GF-D8 (cell line): Measurements from ENCODE around the gene DNHD1.

Experiments used
- DNase-seq: peaks from one replicate; lab custom pipeline; 2025; lab: John Stamatoyannopoulos, UW

Gene DNHD1

GRCh38 chr11:6497069-6497839 is at the start of gene DNHD1:
Gene DNHD1 (plus strand): TSS chr11:6497280. CDS start chr11:6498216, 936 bp downstream.
- no peak for DNase-seq

- DNase-seq, result no peak
These were observed 48.5 kb upstream of the DNHD1 start for GRCh38 chr11:6448574-6448973.

GRCh38 chr11:6452219-6452618 is 44.9 kb upstream of the DNHD1 start:
- DNase-seq, result no peak

GRCh38 chr11:6453152-6453551 is 43.9 kb upstream of the DNHD1 start:
- no peak for DNase-seq

- DNase-seq, result no peak
These were observed 42.0 kb upstream of the DNHD1 start for GRCh38 chr11:6455070-6455469.

- DNase-seq, result no peak
These were observed 40.6 kb upstream of the DNHD1 start for GRCh38 chr11:6456361-6457073.

- no peak for DNase-seq
These were observed 39.3 kb upstream of the DNHD1 start for GRCh38 chr11:6457581-6458320.

GRCh38 chr11:6458352-6459098 is 38.6 kb upstream of the DNHD1 start:
- DNase-seq, result no peak

GRCh38 chr11:6459099-6459450 is 38.0 kb upstream of the DNHD1 start:
- DNase-seq, result no peak

- no peak for DNase-seq
These were observed 28.2 kb upstream of the DNHD1 start for GRCh38 chr11:6468712-6469495.

GRCh38 chr11:6469599-6469998 is 27.5 kb upstream of the DNHD1 start:
- no peak for DNase-seq

- no peak for DNase-seq
These were observed 24.1 kb upstream of the DNHD1 start for GRCh38 chr11:6472934-6473333.

GRCh38 chr11:6473451-6474412 is 23.3 kb upstream of the DNHD1 start, which contains the start of gene TRIM3:
Gene TRIM3 (minus strand): TSS chr11:6473941. CDS start chr11:6465695, 8,246 bp downstream.
- DNase-seq, result no peak

- no peak for DNase-seq
These were observed 22.7 kb upstream of the DNHD1 start for GRCh38 chr11:6474413-6474792.

GRCh38 chr11:6474806-6475500 is 22.1 kb upstream of the DNHD1 start:
- DNase-seq, result no peak

GRCh38 chr11:6475936-6476335 is 21.1 kb upstream of the DNHD1 start:
- no peak for DNase-seq

- no peak for DNase-seq
These were observed 20.5 kb upstream of the DNHD1 start for GRCh38 chr11:6476571-6476970.

- DNase-seq, result no peak
These were observed 16.7 kb upstream of the DNHD1 start for GRCh38 chr11:6480299-6480914.
